GM21737 (cell line): Measurements from ENCODE around the gene CNTN2.

Experiments
- ATAC-seq: cut with Tn5 transposase; IDR thresholded peaks from one replicate; pipeline ENCODE4 v1.9.1; 2021; ENCODE audit warnings: mild to moderate bottlenecking, moderate library complexity; ENCODE audit not compliant: unreplicated experiment

CNTN2 gene

GRCh38 chr1:205072286-205072685, 29.3 kb downstream of the CNTN2 start:
- ATAC-seq: no peak

DNA sequence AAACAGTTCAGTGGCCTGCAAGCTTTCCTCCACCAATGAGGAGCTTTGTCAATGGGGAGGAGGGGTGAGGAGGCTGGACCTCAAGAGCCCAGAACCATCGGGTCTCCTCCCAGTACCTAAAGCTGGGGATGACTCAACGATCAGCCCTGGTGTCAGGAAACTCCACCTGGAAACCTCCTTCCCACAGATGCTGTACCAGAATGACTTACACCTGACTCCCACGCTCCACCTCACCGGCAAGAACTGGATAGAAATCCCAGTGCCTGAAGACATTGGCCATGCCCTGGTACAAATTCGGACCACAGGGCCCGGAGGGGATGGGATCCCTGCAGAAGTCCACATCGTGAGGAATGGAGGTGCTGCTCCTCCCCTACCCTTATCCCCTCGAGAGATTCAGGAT, 29.9 kb downstream of the CNTN2 start:
- no peak for ATAC-seq

DNA sequence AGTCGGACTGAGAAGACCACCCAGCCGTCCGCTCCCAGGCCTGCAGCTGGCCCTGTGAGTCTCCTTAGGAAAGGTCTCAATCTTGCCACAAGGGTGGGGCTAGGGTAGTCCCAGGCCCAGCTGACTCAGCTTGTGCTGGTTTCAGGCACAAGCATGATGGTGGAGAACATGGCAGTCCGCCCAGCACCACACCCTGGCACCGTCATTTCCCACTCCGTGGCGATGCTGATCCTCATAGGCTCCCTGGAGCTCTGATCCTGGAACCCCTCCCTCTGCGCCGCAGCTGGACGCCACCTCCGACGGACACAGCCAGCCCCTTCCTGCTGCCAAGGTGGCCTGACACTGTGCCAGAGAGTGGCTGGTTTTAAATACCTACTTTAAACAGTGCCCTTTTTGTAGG, 30.5 kb downstream of the CNTN2 start:
- ATAC-seq: no peak

DNA sequence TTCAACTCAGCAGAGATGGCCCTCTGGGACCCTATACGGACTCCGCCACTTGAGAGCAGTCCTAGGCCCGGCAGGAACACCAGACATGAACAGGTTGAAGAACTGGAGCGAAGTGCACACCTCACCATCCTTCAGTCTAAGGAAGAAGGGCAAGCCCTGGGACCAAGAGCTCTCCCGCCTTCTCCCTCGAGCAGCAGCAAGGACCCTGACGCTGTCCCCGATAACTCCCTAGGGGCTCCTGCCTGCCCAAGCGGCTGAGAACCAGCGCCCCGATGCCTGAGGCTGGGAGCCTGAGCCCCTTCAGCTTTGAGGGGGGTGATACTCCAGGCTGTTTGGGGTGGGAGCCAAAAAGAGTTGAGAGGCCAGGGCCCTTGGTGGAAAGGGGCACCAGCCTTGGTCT, 31.1 kb downstream of the CNTN2 start:
- ATAC-seq: no peak

DNA sequence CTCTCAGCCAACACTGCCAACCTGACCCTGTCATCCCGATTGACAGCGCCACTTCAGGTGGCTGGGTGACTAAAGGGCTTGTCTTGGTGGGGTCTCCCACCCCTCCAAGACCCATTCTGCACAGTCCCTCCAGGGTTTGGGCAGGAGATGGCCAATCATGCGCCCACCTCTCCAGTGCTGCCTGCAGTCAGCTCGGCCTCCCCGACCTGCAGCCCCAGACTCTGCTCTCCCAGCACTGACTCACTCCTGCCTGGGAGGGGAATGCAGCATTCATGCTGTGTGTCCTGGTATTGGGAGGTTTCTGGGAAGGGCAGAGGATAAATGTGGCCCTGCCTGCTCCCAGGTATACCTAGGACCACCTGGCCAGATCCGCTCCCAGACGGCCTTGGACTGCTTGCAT, 31.5 kb downstream of the CNTN2 start:
- no peak for ATAC-seq

GRCh38 chr1:205075642-205076155, 32.7 kb downstream of the CNTN2 start:
- ATAC-seq: no peak

DNA sequence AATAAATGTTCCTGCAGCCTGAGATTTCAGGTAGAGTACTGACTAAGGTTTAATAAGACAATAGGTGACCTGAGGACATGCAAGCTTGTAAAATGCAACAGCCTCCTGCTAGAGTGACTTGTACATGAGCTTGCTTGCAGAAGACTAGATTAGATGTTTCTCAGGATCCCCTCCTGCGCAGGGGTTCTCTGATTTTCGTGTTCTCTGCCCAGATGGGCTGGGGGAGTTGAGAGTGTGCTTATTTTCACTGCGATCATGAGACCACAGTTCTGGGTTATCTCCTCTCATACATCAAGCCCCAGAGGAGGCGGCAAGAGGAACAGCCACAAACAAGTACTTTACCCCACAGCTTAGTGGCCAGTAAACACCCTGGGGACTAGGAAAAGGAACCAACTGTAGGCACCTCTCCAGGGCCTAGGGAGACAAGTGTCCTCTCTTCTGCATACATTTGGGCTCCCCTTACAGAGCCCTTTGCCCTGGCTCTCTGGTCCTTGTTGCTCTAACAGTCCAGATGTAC, 33.3 kb downstream of the CNTN2 start:
- no peak for ATAC-seq

- ATAC-seq: no peak
Observed at GRCh38 chr1:205077158-205077933, 34.3 kb downstream of the CNTN2 start.

DNA sequence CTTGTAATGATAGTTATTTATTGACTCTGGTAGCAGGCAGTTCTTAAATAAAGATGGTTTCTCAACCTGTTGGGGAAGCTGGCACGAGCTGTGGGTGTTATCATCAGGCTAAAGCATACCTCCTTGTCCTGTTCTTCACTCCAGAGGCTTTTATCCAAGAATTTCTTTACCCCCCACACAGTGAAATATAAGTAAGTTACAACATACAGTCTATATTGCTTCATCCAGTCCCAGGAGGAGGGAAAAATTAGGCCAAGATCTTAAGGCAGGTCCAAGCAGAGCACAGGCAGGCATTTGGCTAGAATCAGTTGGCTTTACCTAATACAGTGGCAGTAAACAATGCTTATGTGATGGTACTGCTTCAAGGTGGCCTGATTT, 34.9 kb downstream of the CNTN2 start:
- ATAC-seq: no peak

GRCh38 chr1:205082431-205082830, 39.4 kb downstream of the CNTN2 start:
- no peak for ATAC-seq

GRCh38 chr1:205084360-205084759, 41.3 kb downstream of the CNTN2 start, which contains the start of gene TMEM81:
TSS of gene TMEM81 (minus strand) at chr1:205084460. CDS start at chr1:205084320, 140 bp downstream.
- no peak for ATAC-seq

DNA sequence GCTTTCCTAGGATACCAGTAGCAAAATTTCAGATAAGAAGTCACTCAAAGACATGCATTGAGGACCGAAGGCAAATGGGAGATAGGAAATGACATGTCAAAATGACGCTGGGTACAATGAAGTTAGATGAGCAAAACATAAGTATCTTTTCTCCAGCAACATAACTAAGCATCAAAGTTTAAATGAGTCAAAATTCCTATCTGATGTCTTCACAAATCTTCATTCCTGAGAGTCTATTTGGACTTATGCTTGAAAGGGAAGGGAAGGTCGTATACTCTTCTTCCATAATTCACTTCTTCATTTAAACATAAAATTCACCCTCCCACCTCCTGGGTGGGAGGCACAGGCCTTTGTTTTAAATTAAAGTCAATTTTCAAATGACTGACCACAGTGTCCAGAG, 45.3 kb downstream of the CNTN2 start:
- ATAC-seq: no peak

GRCh38 chr1:205091043-205091740, 48.2 kb downstream of the CNTN2 start:
- no peak for ATAC-seq

- ATAC-seq: no peak
Observed at GRCh38 chr1:205095422-205095821, 52.4 kb downstream of the CNTN2 start.

- ATAC-seq: no peak
Observed at GRCh38 chr1:205098242-205098641, 55.2 kb downstream of the CNTN2 start.

DNA sequence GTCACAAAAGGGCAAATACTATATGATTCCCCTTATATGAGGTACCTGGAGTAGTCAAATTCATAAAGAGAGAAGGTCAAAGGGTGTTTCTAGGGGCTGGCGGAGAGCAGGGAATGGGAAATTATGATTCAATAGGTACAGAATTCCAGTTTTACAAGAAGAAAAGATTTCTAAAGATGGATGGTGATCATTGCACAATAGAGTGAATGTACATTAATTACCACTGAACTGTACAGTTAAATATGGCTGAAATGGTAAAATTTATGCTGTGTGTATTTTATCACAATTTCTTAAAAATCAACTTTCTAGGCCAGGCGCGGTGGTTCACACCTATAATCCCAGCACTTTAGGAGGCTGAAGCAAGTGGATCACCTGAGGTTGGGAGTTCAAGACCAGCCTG, 59.4 kb downstream of the CNTN2 start:
- ATAC-seq: no peak

GRCh38 chr1:205107327-205107726, 64.3 kb downstream of the CNTN2 start:
- ATAC-seq: no peak

DNA sequence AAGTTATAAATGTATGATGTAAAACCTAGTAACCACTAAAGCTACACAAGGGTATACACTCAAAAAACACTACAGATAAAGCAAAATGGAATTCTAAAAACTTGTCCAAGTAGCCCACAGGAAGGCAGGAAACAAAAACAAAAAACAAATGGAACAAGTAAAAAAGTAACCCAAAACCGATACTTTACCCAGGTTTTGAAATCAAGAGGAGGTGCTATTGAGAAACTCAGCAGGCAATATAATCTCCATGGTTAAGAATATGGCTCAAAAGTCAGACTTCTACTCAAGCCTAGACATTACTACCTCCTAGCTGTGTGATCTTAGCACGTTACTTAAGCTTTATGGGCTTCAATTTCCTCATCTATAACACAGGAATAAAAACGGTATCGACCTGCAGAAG, 65.5 kb downstream of the CNTN2 start:
- no peak for ATAC-seq

- ATAC-seq: no peak
Observed at GRCh38 chr1:205109269-205109668, 66.3 kb downstream of the CNTN2 start.

DNA sequence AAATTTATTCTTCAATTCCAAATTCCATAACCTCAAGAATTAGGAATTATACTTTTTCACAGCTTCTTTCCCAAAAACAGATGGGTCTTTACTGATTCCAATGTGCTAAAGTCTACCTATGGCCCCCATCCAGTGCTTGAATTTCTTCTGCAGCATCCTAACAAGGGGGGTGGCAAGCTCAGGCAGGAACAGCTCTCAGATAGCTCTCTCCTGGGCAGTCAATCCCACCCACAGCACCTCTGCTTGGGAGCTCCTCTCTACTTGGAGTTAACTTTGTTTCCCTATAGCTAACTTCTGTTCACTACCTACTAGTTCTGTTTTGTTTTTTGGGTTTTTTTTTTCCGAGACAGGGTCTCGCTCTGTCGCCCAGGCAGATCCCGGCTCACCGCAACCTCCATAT, 66.7 kb downstream of the CNTN2 start:
- no peak for ATAC-seq

GRCh38 chr1:205111354-205111753, 68.3 kb downstream of the CNTN2 start:
- ATAC-seq: no peak

DNA sequence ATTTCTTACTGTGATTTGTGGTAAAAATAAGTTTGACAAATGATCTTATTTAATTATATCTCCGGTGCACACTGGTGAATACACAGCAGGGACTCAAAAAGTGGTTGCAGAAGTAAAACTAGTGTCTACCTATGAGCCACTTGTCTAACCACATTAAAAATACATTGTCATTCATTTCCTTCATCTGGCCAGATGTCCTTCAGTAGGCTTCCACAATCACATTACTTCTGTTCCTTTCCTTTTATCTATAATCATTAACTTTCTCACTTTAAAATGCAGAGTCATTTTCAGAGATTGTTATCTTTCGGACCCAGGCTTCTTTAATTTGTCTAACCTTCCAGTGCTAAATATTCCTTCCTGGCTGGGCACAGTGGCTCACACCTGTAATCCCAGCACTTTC, 75.7 kb downstream of the CNTN2 start:
- no peak for ATAC-seq
